GM19463 (cell line): ENCODE measurements around the gene C6orf47.

ENCODE experiments used
- ATAC-seq: cut with Tn5 transposase; IDR thresholded peaks from one replicate; pipeline ENCODE4 v1.9.1; 2021; ENCODE audit warnings: mild to moderate bottlenecking, moderate library complexity; ENCODE audit not compliant: unreplicated experiment

Gene C6orf47

DNA sequence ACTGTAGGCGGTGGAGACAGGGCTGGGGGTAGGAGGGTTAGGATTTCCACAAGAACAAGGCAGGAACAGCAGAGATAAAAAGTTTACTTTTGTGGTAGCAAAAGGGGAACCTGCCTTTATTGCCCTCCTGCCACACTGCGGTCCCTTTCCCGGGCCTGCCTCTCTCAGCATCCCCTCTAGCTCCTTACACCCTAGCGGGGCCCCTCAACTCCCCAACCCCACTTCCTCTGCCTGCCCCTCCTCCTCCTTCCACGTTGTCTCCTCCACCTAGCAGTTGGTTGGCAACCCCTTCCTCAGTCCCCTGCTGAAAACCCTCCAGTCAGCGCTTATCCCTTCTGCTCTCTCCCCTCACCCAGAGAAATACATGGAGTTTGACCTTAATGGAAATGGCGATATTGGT is 44.8 kb downstream of the C6orf47 start:
- ATAC-seq, result no peak

DNA sequence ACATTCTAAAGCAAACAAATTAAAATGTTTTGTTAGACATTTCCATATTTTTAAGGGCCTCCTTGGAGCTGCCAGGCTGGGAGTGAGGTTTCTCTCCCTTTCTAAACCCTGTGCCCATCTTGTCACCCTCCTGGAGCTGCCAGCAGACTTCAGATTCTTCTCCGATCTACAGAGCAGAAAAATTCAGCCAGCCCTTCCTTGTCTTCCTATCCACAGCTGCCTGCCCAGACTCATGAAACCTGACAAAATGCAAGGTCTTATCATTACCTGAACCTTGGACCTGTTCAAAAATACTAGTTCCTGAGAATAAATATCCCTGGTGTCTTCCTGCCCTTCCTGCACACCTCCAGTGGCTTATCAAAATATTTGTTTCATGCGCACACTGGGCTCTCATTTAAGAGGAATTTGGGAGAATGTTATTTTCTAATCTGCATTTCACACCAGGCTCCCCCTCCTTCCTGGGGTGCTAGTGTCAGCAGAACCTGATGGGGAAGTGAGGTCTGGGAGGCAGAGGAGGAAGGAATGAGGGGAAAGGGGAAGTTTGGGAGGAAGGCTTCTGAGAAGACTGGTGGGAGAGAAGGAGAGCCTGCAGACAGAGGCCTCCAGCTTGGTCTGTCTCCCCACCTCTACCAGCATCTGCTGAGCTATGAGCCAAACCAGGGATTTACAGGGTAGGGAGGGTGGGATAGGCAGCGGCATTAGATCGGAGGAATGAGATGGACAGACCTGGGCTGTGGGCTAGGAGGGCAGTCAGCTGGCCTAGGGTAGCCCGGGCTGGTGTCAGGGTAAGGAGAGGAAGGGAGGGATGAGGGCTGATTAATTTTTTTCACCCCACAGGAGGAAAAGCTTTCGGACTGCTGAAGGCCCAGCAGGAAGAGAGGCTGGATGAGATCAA is 45.6 kb downstream of the C6orf47 start, which contains the start of gene AIF1:
Gene AIF1 (plus strand): TSS at position 551 of the 895 bp plus-strand sequence. CDS start 96 bp downstream, at position 647.
- ATAC-seq, result no peak

DNA sequence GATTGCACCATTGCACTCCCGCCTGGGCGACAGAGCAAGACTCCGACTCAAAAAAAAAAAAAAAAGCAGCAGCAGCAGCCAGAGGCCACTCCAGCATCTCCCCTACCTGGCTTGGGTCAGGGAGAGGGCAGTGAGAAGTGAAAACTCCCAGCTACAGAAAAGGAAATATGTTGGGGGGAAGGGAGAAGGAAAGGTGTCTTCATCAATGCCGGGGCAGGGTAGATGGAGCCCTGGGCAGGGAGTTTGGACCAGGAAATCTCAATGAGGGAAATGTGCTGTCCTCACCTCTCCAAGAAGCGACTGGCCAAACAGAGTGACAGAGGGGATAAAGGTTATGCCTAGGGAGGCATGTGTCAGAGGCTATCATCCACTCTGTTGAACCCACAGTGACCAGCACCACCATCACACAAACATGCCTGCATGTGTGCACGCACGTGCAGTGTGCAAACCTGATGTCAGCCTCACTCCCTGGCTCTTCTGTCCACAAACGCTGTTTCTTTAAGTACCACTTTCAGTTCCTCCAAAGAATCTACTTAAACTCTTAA is 46.4 kb downstream of the C6orf47 start:
- ATAC-seq, result no peak

DNA sequence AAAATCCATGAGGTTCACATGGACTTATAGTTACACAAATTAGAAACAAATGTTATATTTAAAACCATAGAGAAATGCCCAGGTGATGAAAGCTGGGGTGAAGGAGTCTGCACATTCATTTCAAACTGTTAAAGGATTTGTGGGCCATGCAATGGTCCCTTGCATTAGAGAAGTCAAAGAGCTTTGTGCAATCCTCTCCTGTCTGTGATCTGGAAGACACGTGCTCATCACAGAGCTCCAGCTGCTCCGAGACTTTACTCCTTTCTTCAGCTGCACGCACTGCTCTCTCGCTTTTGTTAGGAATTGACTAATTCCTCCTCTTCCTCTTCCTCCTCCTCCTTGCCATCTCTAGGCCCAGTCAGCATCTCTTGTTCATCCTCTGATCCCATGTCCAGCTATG is 49.6 kb downstream of the C6orf47 start:
- ATAC-seq, result no peak

DNA sequence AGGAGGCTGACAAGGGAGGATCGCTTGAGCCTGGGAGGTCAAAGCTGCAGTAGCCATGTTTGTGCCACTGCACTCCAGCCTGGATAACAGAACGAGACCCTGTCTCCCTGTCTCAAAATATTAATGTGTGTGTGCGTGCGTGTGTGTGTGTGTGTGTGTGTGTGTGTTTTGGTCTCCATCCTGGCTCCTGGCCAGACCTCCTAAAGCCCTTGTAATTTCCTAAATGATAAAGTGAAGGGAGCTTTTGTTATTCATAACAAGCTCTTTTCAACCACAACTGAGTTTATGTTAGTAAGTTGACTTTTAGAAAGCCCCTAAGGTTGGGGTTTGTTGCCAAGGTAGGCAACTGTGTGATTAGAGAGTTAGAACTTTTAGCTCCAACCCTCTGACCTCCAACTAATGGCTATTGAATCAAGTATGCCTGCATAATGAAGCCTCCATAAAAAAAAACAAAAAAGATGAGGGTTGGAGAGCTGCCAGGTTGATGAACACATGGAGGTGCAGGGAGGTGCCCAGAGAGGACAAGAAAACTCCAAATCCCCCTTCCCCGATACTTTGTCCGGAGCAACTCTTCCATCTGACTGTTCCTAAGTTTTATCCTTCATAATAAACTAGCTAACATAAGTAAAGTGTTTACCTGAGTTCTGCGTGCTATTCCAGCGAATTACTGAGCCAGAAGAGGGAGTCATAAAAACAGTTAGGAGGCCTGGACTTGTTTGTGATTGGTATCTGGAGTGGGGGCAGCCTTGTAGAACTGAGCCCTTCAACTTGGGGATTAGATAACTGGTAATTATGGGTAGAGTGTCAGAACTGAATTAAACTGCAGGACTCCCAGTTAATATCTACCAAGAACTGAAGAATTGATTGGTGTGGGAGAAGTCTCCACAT is 50.8 kb downstream of the C6orf47 start:
- no peak for ATAC-seq
